CD4-positive, CD25-positive, alpha-beta regulatory T cell (primary cell): Measurements from ENCODE around the gene ASH1L. TPM values are rescaled to one million over a fixed set of nuclear protein-coding genes. Genes with fewer than 3 reads are reported as not detected.
A peak's percentile ranks its signal among the peaks of the same experiment; 100 is the strongest.
"Not testable (repeated sequence)": the region's sequence is repeated elsewhere in the genome, so short reads cannot be mapped to it uniquely, and the experiment has no call there.

Experiments used
- ATAC-seq, 2 donors: fragments of 150-1000 bp; cut with Tn5 transposase; one replicate each; pipeline ENCODE4 v1.10.0; 2021; ENCODE audit warnings: low read depth in 2 of 2, moderate number of reproducible peaks in 2 of 2, moderate library complexity in 1 of 2
- DNase-seq, 3 donors: peaks; one replicate each; pipeline versions ENCODE4 v3.0.0 to v3.0.0-alpha.2; 2012 to 2022; ENCODE audit warnings: mixed read lengths in 1 of 3
- H3K27ac ChIP-seq: one replicate; pipeline ENCODE4 v1.7.0; 2013; ENCODE audit warnings: mild to moderate bottlenecking, low read length; ENCODE audit not compliant: insufficient read depth, poor library complexity, severe bottlenecking
- H3K27me3 ChIP-seq: one replicate; pipeline ENCODE4 v1.7.0; 2013; ENCODE audit warnings: low read length; ENCODE audit not compliant: control insufficient read depth, insufficient read depth
- H3K36me3 ChIP-seq: one replicate; pipeline ENCODE4 v1.7.0; 2013; ENCODE audit warnings: mild to moderate bottlenecking, low read length, moderate library complexity; ENCODE audit not compliant: control insufficient read depth, insufficient read depth
- H3K4me1 ChIP-seq: 2 replicates; pipeline ENCODE4 v1.7.0; 2013; ENCODE audit warnings: mild to moderate bottlenecking, low read length; ENCODE audit not compliant: insufficient read depth, control insufficient read depth, poor library complexity, severe bottlenecking
- H3K4me3 ChIP-seq: one replicate; pipeline ENCODE4 v1.7.0; 2013; ENCODE audit warnings: low read depth, mild to moderate bottlenecking, low read length, moderate library complexity
- H3K9me3 ChIP-seq, 2 experiments: 1 replicate in 1 of 2; 2 replicates in 1 of 2; pipeline ENCODE4 v1.7.0; 2013; ENCODE audit warnings: low read length in 2 of 2, mild to moderate bottlenecking in 1 of 2, moderate library complexity in 1 of 2; ENCODE audit not compliant: control insufficient read depth in 2 of 2
- H3K27ac Mint-ChIP-seq, 3 donors: one replicate each; pipeline ENCODE4 v1.8.0; 2020 to 2022; ENCODE audit warnings: mild to moderate bottlenecking in 3 of 3, mixed read lengths in 3 of 3, moderate library complexity in 2 of 3
- H3K27me3 Mint-ChIP-seq: one replicate; pipeline ENCODE4 v1.8.0; 2022; ENCODE audit warnings: mild to moderate bottlenecking, mixed read lengths
- H3K36me3 Mint-ChIP-seq: one replicate; pipeline ENCODE4 v1.8.0; 2020; ENCODE audit warnings: mixed read lengths
- H3K4me1 Mint-ChIP-seq, 4 donors: one replicate each; pipeline ENCODE4 v1.8.0; 2020 to 2022; ENCODE audit warnings: mixed read lengths in 4 of 4, mild to moderate bottlenecking in 1 of 4
- H3K4me3 Mint-ChIP-seq, 4 donors: one replicate each; pipeline ENCODE4 v1.8.0; 2020 to 2022; ENCODE audit warnings: mild to moderate bottlenecking in 4 of 4, mixed read lengths in 4 of 4, moderate library complexity in 3 of 4
- H3K9me3 Mint-ChIP-seq, 7 donors: one replicate each; pipeline ENCODE4 v1.8.0; 2020 to 2022; ENCODE audit warnings: mixed read lengths in 7 of 7, mild to moderate bottlenecking in 3 of 7, moderate library complexity in 2 of 7
- polyA plus RNA-seq, 4 donors: library from polyadenylated mRNA; unstranded; fragments of 300-500 nt; fragmentation: Illumina TruSeq; gene quantifications; one replicate each; pipeline ENCODE4 v1.2.3, GENCODE V29; 2021
- total RNA-seq: library from RNA; stranded (reverse); gene quantifications from one replicate; pipeline ENCODE4 v1.2.3, GENCODE V29; 2022

Gene ASH1L
- total and polyA plus RNA-seq, 5 donors from 2014 or later, result 14.1 to 97.8 (median 15.8) TPM

DNA sequence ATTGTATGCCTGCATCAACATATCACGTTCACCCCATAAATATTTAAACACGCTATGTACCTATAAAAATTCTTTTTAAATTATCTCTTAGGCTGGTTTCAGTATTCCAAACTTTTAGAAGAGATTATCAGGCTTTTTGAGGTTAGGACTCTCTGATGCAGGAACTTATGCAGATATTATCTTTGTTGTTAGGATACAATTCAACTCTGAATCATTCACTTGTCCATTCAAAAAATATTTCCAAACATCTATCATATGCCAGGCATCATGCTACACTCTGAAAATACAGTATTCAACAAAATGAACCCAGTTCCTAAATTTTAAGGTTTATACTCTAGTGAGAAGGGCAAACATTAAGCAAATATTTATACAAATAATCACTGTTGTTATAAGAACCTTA is 40.5 kb downstream of the ASH1L start:
- no peaks in the 10 kb centered on the region for H3K27me3 ChIP-seq
- no peaks in the 10 kb centered on the region for H3K9me3 Mint-ChIP-seq
- peaks cover 10% of the 10 kb centered on the region for H3K36me3 ChIP-seq
- H3K4me3 Mint-ChIP-seq, result no peak overlapping the region
- no peaks in the 10 kb centered on the region for H3K27me3 Mint-ChIP-seq
- no peak for ATAC-seq
- peak overlapping the region in 1 of 3 donors; percentile 53 for H3K27ac Mint-ChIP-seq
- no peak for DNase-seq
- no peaks in the 10 kb centered on the region for H3K9me3 ChIP-seq
- H3K4me1 Mint-ChIP-seq, result peaks cover 17 to 65% (median 45%) of the 10 kb centered on the region in 4 donors
- no peak overlapping the region for H3K27ac ChIP-seq
- no peak overlapping the region for H3K4me3 ChIP-seq
- H3K36me3 Mint-ChIP-seq, result peaks cover 21% of the 10 kb centered on the region
- peaks cover 7% of the 10 kb centered on the region for H3K4me1 ChIP-seq

DNA sequence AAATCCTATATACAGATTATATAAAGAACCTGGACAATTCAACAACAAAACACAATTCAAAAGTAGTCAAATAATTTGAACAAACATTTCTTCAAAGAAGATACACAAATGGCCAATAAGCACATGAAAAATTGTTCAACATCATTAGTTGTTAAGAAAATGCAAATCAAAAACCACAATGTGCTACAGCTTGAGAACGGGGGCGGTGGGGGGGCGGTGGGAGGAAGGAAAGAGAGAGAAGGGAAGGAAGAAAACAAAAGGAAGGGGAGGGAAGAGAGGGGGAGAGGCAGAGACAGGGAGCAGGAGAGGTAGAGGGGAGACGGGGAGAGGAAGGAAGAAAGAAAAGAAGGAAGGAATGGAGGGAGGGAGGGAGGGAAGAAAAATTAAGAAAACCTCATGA is 44.1 kb downstream of the ASH1L start:
- no peaks in the 10 kb centered on the region for H3K27me3 ChIP-seq
- Mint-ChIP-seq H3K9me3 (no peaks in the 10 kb centered on the region), H3K27ac (peak overlapping the region in 2 of 3 donors; percentile 65 to 71), H3K4me3 (no peak overlapping the region), H3K36me3 (peaks cover 27% of the 10 kb centered on the region), H3K27me3 (no peaks in the 10 kb centered on the region), H3K4me1 (peaks cover 33 to 77% (median 54%) of the 10 kb centered on the region in 4 donors)
- DNase-seq (no peak), ATAC-seq (no peak)
- H3K4me3 ChIP-seq, result no peak overlapping the region
- no peaks in the 10 kb centered on the region for H3K9me3 ChIP-seq
- H3K4me1 ChIP-seq, result peaks cover 17% of the 10 kb centered on the region
- H3K27ac ChIP-seq, result no peak overlapping the region
- H3K36me3 ChIP-seq, result peaks cover 10% of the 10 kb centered on the region

DNA sequence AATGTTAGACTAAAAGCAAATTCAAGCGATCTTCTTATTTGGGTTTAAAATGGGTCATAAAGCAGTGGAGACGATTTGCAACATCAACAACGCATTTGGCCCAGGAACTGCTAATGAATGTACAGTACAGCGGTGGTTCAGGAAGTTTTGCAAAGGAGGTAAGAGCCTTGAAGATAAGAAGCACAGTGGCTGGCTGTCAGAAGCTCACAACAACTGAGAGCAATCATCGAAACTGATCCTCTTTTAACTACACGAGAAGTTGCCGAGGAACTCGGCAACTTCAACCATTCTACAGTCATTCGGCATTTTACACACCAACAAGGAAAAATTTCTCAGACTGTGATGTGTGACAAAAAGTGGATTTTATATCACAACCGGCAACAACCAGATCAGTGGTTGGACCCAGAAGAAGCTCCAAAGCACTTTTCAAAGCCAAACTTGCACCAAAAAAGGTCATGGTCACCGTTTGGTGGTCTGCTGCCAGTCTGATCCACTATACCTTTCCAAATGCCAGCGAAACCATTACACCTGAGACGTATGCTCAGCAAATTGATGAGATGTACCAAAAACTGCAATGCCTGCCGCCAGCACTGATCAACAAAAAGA is 47.9 kb downstream of the ASH1L start:
- ATAC-seq (peak; percentile 65 to 68), DNase-seq (peak in 2 of 3 donors; percentile 24 to 47)
- H3K36me3 Mint-ChIP-seq, result peaks cover 22% of the 10 kb centered on the region
- Histone ChIP-seq H3K27me3 (no peaks in the 10 kb centered on the region), H3K4me1 (peaks cover 17% of the 10 kb centered on the region), H3K4me3 (peak overlapping the region; percentile 76), H3K9me3 (no peaks in the 10 kb centered on the region), H3K27ac (peak overlapping the region; percentile 49), H3K36me3 (peaks cover 12% of the 10 kb centered on the region)
- H3K27me3 Mint-ChIP-seq, result no peaks in the 10 kb centered on the region
- peak overlapping the region; percentile 48 to 74 (median 61) for H3K4me3 Mint-ChIP-seq
- H3K27ac Mint-ChIP-seq, result peak overlapping the region; percentile 6 to 84 (median 13)
- H3K4me1 Mint-ChIP-seq, result peaks cover 24 to 72% (median 48%) of the 10 kb centered on the region in 4 donors
- no peaks in the 10 kb centered on the region for H3K9me3 Mint-ChIP-seq

DNA sequence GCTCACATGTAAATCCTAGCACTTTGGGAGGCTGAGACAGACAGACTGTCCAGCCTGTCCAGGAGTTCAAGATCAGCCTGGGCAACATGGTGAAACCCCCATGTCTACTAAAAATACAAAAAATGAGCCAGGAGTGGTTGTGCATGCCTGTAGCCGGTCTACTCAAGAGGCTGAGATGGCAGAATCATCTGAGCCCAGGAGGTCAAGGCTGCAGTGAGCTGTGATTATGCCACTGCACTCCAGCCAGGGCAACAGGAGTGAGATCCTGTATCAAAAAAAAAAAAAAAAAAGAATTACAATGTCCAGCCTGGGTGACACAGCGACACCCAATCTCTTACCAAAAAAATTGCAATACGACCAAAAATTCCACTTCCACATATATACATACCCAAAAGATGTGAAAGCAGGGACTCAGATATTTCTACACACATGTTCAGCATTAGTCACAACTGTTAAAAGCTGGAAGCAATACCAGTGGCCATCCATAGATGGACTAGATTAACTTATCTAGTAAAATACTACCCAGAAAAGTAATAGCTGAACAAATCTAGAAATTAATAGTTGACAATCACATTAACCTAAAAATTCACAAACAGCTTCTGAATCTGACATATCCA is 49.2 kb downstream of the ASH1L start:
- H3K36me3 ChIP-seq, result peaks cover 10% of the 10 kb centered on the region
- H3K27me3 ChIP-seq, result no peaks in the 10 kb centered on the region
- no peak for DNase-seq
- H3K9me3 ChIP-seq, result no peaks in the 10 kb centered on the region
- Mint-ChIP-seq H3K27ac (peak overlapping the region in 1 of 3 donors; percentile 3), H3K36me3 (peaks cover 18% of the 10 kb centered on the region), H3K4me1 (peaks cover 20 to 73% (median 54%) of the 10 kb centered on the region in 4 donors), H3K9me3 (no peaks in the 10 kb centered on the region), H3K4me3 (peak overlapping the region in 2 of 4 donors; percentile 67 to 78), H3K27me3 (no peaks in the 10 kb centered on the region)
- no peak for ATAC-seq
- H3K4me1 ChIP-seq, result peaks cover 13% of the 10 kb centered on the region
- no peak overlapping the region for H3K27ac ChIP-seq
- peak overlapping the region; percentile 19 for H3K4me3 ChIP-seq

DNA sequence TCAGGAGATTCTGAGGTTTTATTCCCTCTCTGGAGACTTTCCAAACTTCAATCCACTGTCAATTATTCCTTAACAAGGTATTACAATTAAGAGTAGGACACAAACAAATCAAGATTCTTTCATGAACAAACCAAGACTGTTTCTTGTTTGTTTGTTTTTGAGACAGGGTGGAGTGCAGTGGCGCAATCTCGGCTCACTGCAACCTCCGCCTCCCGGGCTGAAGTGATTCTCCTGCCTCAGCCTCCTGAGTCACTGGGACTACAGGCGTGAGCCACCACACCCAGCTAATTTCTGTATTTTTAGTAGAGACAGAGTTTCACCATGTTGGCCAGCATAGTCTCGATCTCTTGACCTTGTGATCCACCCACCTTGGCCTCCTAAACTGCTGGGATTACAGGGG is 51.2 kb downstream of the ASH1L start:
- H3K4me1 Mint-ChIP-seq, result peaks cover 21 to 72% (median 52%) of the 10 kb centered on the region in 4 donors
- H3K27ac Mint-ChIP-seq, result peak overlapping the region in 1 of 3 donors; percentile 56

DNA sequence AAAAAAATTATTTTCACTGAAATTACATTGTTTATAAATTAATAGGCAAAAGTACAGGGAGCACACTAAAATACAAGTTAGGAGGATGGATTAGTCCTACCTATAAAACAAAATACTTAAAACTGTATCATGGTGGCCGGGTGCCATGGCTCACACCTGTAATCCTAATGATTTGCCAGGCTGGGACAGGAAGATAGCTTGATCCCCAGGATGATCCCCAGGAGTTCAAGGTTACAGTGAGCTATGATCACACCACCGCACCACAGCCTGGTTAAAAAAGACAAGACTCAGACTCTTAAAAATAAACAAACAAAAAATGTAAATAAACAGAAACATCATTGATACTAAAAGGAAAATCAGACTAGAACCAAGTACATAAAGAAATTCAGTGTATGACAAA is 53.5 kb downstream of the ASH1L start:
- Mint-ChIP-seq H3K4me3 (no peak overlapping the region), H3K27me3 (no peaks in the 10 kb centered on the region), H3K27ac (peak overlapping the region in 2 of 3 donors; percentile 42 to 84), H3K4me1 (peaks cover 22 to 62% (median 45%) of the 10 kb centered on the region in 4 donors), H3K36me3 (peaks cover 6% of the 10 kb centered on the region), H3K9me3 (peaks cover 0 to 2% (median 0%) of the 10 kb centered on the region in 7 donors)
- DNase-seq (no peak), ATAC-seq (no peak)
- H3K4me3 ChIP-seq, result no peak overlapping the region
- no peak overlapping the region for H3K27ac ChIP-seq
- peaks cover 8% of the 10 kb centered on the region for H3K4me1 ChIP-seq
- H3K9me3 ChIP-seq, result no peaks in the 10 kb centered on the region
- peaks cover 10% of the 10 kb centered on the region for H3K36me3 ChIP-seq
- H3K27me3 ChIP-seq, result no peaks in the 10 kb centered on the region

More for the DNA sequence above, 51.2 kb downstream of the ASH1L start:
- not testable (repeated sequence) for ATAC-seq, H3K9me3 Mint-ChIP-seq, DNase-seq, H3K9me3 ChIP-seq, H3K4me3 ChIP-seq, H3K27ac ChIP-seq, H3K27me3 ChIP-seq, H3K36me3 ChIP-seq, H3K27me3 Mint-ChIP-seq
- Mint-ChIP-seq H3K4me3 (peak overlapping the region in 1 of 4 donors; percentile 10), H3K36me3 (peaks cover 10% of the 10 kb centered on the region)
- H3K4me1 ChIP-seq, result peaks cover 18% of the 10 kb centered on the region

DNA sequence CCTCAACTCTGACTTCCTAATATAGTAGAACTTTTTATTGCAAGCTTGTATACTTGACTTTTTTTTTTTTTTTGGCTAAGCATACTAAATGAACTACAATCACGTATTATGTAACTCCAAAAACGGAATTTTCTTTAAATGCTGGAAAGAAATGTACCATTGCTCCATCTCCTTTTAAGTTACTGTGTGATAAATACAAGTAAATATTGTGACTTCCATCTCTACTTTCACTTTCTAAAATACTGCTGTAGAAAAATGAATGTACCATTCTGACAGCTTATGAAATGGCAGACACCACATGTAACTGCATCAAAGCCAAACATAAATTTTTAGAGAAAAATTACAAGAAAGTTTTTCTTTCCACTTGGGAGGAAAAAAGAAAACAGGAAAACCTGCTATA is 54.7 kb downstream of the ASH1L start:
- H3K27me3 Mint-ChIP-seq, result no peaks in the 10 kb centered on the region
- peak overlapping the region in 2 of 3 donors; percentile 55 to 84 for H3K27ac Mint-ChIP-seq
- peaks cover 21 to 58% (median 40%) of the 10 kb centered on the region in 4 donors for H3K4me1 Mint-ChIP-seq
- Histone ChIP-seq H3K27me3 (no peaks in the 10 kb centered on the region), H3K4me1 (peaks cover 8% of the 10 kb centered on the region), H3K36me3 (peaks cover 7% of the 10 kb centered on the region), H3K27ac (no peak overlapping the region), H3K9me3 (no peaks in the 10 kb centered on the region), H3K4me3 (peak overlapping the region; percentile 15)
- peaks cover 0 to 2% (median 0%) of the 10 kb centered on the region in 7 donors for H3K9me3 Mint-ChIP-seq
- H3K4me3 Mint-ChIP-seq, result peak overlapping the region in 1 of 4 donors; percentile 35
- ATAC-seq (no peak), DNase-seq (peak in 1 of 3 donors; percentile 31)
- peaks cover 6% of the 10 kb centered on the region for H3K36me3 Mint-ChIP-seq
